HepG2 (cell line): ENCODE results near the gene VWC2L. TPM values are rescaled to one million over a fixed set of nuclear protein-coding genes. Genes with fewer than 3 reads are reported as not detected.

Experiments used
- ATAC-seq: fragments of 200-7000 bp; cut with Tn5 transposase; 3 replicates; pipeline ENCODE4 v1.9.1; 2020; ENCODE audit warnings: mild to moderate bottlenecking, moderate library complexity
- BruUV-seq: library from RNA; stranded (reverse); fragments of 400-500 nt; replicated peaks from 2 replicates; lab custom pipeline; 2021; lab: Mats Ljungman, UMichigan
- CTCF ChIA-PET: fragments of 300-600 bp; formaldehyde crosslinking; extraction: SDS; loops from one replicate; lab custom pipeline; 2021; ENCODE audit warnings: low total read pairs, inconsistent platforms, low intra/inter-chr PET ratio; lab: Yijun Ruan, JAX
- POLR2A ChIA-PET: fragments of 350-600 bp; sonication (Branson Sonifier 250); formaldehyde crosslinking; loops from one replicate; lab custom pipeline; 2020; ENCODE audit warnings: antibody characterized with exemption, inconsistent platforms; lab: Yijun Ruan, JAX
- DNase-seq: peaks from one replicate; pipeline ENCODE4 v3.0.0-alpha.2; 2015; ENCODE audit warnings: low spot score
- FAIRE-seq: peaks from 3 replicates; lab custom pipeline; 2011; peaks lifted over from hg19 to GRCh38; lab: Jason Lieb, UNC
- H2AFZ ChIP-seq: one replicate; pipeline ENCODE4 v1.6.1; 2011; ENCODE audit warnings: low read length, inconsistent platforms
- H3K27ac ChIP-seq: fragments of 300-600 bp; 3 replicates; pipeline ENCODE4 v1.8.0; 2011; ENCODE audit warnings: mixed run types, mild to moderate bottlenecking, mixed read lengths, low read length, inconsistent platforms; ENCODE audit not compliant: insufficient read depth; ENCODE audit errors: extremely low read length
- H3K27me3 ChIP-seq, 2 experiments: fragments of 200-600 bp in 1 of 2; 2 replicates in 1 of 2; 3 replicates in 1 of 2; pipeline versions ENCODE4 v1.6.0 to v1.8.0; 2011; ENCODE audit warnings: low read length in 2 of 2, mild to moderate bottlenecking in 2 of 2, moderate library complexity in 2 of 2, inconsistent platforms in 1 of 2; ENCODE audit not compliant: insufficient read depth in 2 of 2, control insufficient read depth in 1 of 2
- H3K36me3 ChIP-seq, 2 experiments: fragments of 200-600 bp in 1 of 2; replicated peaks in 1 of 2; 2 replicates in 1 of 2; 3 replicates in 1 of 2; pipeline versions ENCODE4 v1.5.1 to v1.8.0; 2011; ENCODE audit warnings: low read length in 2 of 2, inconsistent platforms in 1 of 2; ENCODE audit not compliant: insufficient read depth in 2 of 2, control insufficient read depth in 1 of 2
- H3K4me1 ChIP-seq: 2 replicates; pipeline ENCODE4 v1.5.1; 2012; ENCODE audit warnings: low read length, inconsistent platforms; ENCODE audit not compliant: insufficient read depth
- H3K4me2 ChIP-seq: 2 replicates; pipeline ENCODE4 v1.6.0; 2011; ENCODE audit warnings: low read depth, low read length, inconsistent platforms
- H3K4me3 ChIP-seq, 3 experiments: fragments of 200-600 bp in 1 of 3; sonication (generic), shearing (Covaris generic) in 1 of 3; replicated peaks in 1 of 3; 2 replicates each; pipeline ENCODE4 v1.5.1; 2011 to 2016; ENCODE audit warnings: low read length in 3 of 3, inconsistent platforms in 2 of 3, low read depth in 2 of 3, mild to moderate bottlenecking in 2 of 3, control low read depth in 1 of 3, mixed read lengths in 1 of 3; ENCODE audit not compliant: insufficient read depth in 1 of 3
- H3K79me2 ChIP-seq: one replicate; pipeline ENCODE4 v1.6.1; 2011; ENCODE audit warnings: low read length, inconsistent platforms; ENCODE audit not compliant: insufficient read depth
- H3K9ac ChIP-seq: 2 replicates; pipeline ENCODE4 v1.6.0; 2011; ENCODE audit warnings: mild to moderate bottlenecking, low read depth, low read length, inconsistent platforms; ENCODE audit not compliant: insufficient read depth
- H3K9me3 ChIP-seq: 2 replicates; pipeline ENCODE4 v1.5.1; 2012; ENCODE audit warnings: mild to moderate bottlenecking, low read length
- H4K20me1 ChIP-seq: 2 replicates; pipeline ENCODE4 v1.6.0; 2011; ENCODE audit warnings: inconsistent platforms, mild to moderate bottlenecking, low read length, moderate library complexity; ENCODE audit not compliant: insufficient read depth
- AHR ChIP-seq: IDR thresholded peaks from 2 replicates; pipeline ENCODE4 v1.6.1; 2018; ENCODE audit warnings: missing genetic modification reagents, missing compliant biosample characterization
- CTCF ChIP-seq: sonication (generic); formaldehyde crosslinking; IDR thresholded peaks from 2 replicates; pipeline ENCODE4 v1.5.0; 2020; ENCODE audit warnings: mild to moderate bottlenecking, missing genetic modification reagents, moderate library complexity
- ETV6 ChIP-seq: sonication (generic); formaldehyde crosslinking; conservative IDR thresholded peaks from 2 replicates; pipeline ENCODE4 v1.4.0; 2020; ENCODE audit warnings: missing genetic modification reagents
- HCFC1 ChIP-seq: fragments of 150-350 bp; IDR thresholded peaks from 2 replicates; pipeline ENCODE4 v1.6.1; 2014; ENCODE audit warnings: low read depth, low read length
- PHF8 ChIP-seq: sonication (generic); formaldehyde crosslinking; IDR thresholded peaks from 2 replicates; pipeline ENCODE4 v1.5.0; 2020; ENCODE audit warnings: missing genetic modification reagents
- SAP130 ChIP-seq: IDR thresholded peaks from 2 replicates; pipeline ENCODE4 v1.6.1; 2016; ENCODE audit warnings: low read depth
- SMC3 ChIP-seq: IDR thresholded peaks from 2 replicates; pipeline ENCODE4 v1.6.1; 2011; ENCODE audit warnings: low read length, improper control_type of control experiment
- STAG1 ChIP-seq: sonication (generic); formaldehyde crosslinking; IDR thresholded peaks from 2 replicates; pipeline ENCODE4 v1.4.0; 2020; ENCODE audit warnings: missing genetic modification reagents
- YY1 ChIP-seq: IDR thresholded peaks from 2 replicates; pipeline ENCODE4 v1.6.1; 2011; ENCODE audit warnings: low read length, low read depth, moderate library complexity, mild to moderate bottlenecking; ENCODE audit not compliant: insufficient read depth, insufficient replicate concordance
- ZIK1 ChIP-seq: sonication (generic); formaldehyde crosslinking; IDR thresholded peaks from 2 replicates; pipeline ENCODE4 v1.5.0; 2020; ENCODE audit warnings: mild to moderate bottlenecking, low read depth, missing genetic modification reagents, borderline replicate concordance
- ZNF317 ChIP-seq: sonication (generic); formaldehyde crosslinking; IDR thresholded peaks from 2 replicates; pipeline ENCODE4 v1.5.0; 2020; ENCODE audit warnings: mild to moderate bottlenecking, missing genetic modification reagents
- ZNF451 ChIP-seq: sonication (generic); formaldehyde crosslinking; IDR thresholded peaks from 2 replicates; pipeline ENCODE4 v1.5.0; 2020; ENCODE audit warnings: mild to moderate bottlenecking, missing genetic modification reagents
- ZNF879 ChIP-seq: sonication (generic); formaldehyde crosslinking; IDR thresholded peaks from 2 replicates; pipeline ENCODE4 v1.8.1; 2023; ENCODE audit warnings: missing genetic modification reagents
- ZSCAN30 ChIP-seq: sonication (generic); formaldehyde crosslinking; IDR thresholded peaks from 2 replicates; pipeline ENCODE4 v1.5.0; 2020; ENCODE audit warnings: mild to moderate bottlenecking, missing genetic modification reagents
- WGBS: methylation state at CpG from one replicate; pipeline ENCODE4 v1.1.6; 2017; ENCODE audit warnings: low lambda C conversion rate; 5-methylcytosine and 5-hydroxymethylcytosine counted together
- in situ Hi-C: cut with HindIII; loops from 2 replicates; pipeline ENCODE4 v1.10.0; 2017; ENCODE audit warnings: low pct_unique_long_range_greater_than_20kb; ENCODE audit not compliant: extremely low pct_ligation_motif_present
- intact Hi-C: fragments of 100-400 bp; cut with micrococcal nuclease; formaldehyde crosslinking; loops from one replicate; pipeline ENCODE4 v1.10.0; 2022; ENCODE audit not compliant: unreplicated experiment
- polyA plus RNA-seq, 8 experiments: library from polyadenylated mRNA; depleted of rRNA in 3 of 8; stranded (reverse) in 7 of 8; unstranded in 1 of 8; fragments of >200 nt; fragmentation: Illumina TruSeq in 4 of 8; extraction: Trizol in 4 of 8; gene quantifications; 2 replicates each; pipeline versions ENCODE4 v1.2.1 to v1.2.3, GENCODE V29; 2011 to 2016; ENCODE audit warnings: low read depth in 4 of 8, missing spikeins in 1 of 8, mixed read lengths in 1 of 8; ENCODE audit not compliant: insufficient read depth in 1 of 8
- total RNA-seq, 5 experiments: library from RNA; depleted of rRNA; stranded (reverse); fragments of >200 nt; fragmentation: Illumina TruSeq; extraction: Trizol; gene quantifications; 2 replicates each; pipeline ENCODE4 v1.2.3, GENCODE V29; 2016; ENCODE audit warnings: low read depth in 1 of 5

The VWC2L gene
- total and polyA plus RNA-seq, 2 of the 13 experiments (the other 11 are each of a cell fraction or from before 2014, with no cell fraction given): not detected

- Histone ChIP-seq H3K4me2 (no peak overlapping the region), H3K27me3 (no peaks in the 10 kb centered on the region), H3K9ac (no peak overlapping the region), H3K4me1 (no peaks in the 10 kb centered on the region), H4K20me1 (no peaks in the 10 kb centered on the region), H3K9me3 (no peaks in the 10 kb centered on the region), H3K4me3 (no peak overlapping the region), H2AFZ (no peak overlapping the region), H3K27ac (no peak overlapping the region), H3K79me2 (no peaks in the 10 kb centered on the region), H3K36me3 (no peaks in the 10 kb centered on the region)
- in situ Hi-C loops (no loop called here), intact Hi-C loops (loop anchor here (5.0 kb wide), 1 partner anchor 415 kb away; no protein-coding TSS in a partner anchor)
- BruUV-seq: no TSS peak
- ATAC-seq: peak; percentile 79
- 16% methylated on average over 3 of the region's 3 CpGs for WGBS
- TF ChIP-seq SAP130 (CRISPR knock-in tag) (no peak), CTCF (CRISPR knock-in tag) (peak; percentile 43), SMC3 (peak; percentile 10; the same call in 1 of the 2 replicates), ZIK1 (no peak), STAG1 (CRISPR knock-in tag) (peak; percentile 8; the same call in 1 of the 2 replicates)
- peak; percentile 9 for DNase-seq
- no peak for FAIRE-seq
- ChIA-PET POLR2A (no interaction called here), CTCF (no interaction called here)
Observed at GRCh38 chr2:214587442-214587841, 176.6 kb downstream of the VWC2L start.

GRCh38 chr2:214591366-214591765 lies 180.5 kb downstream of the VWC2L start:
- Histone ChIP-seq H4K20me1 (no peaks in the 10 kb centered on the region), H3K9me3 (no peaks in the 10 kb centered on the region), H3K36me3 (no peaks in the 10 kb centered on the region), H2AFZ (no peak overlapping the region), H3K27ac (no peak overlapping the region), H3K4me3 (no peak overlapping the region), H3K4me2 (no peak overlapping the region), H3K9ac (no peak overlapping the region), H3K27me3 (no peaks in the 10 kb centered on the region), H3K79me2 (no peaks in the 10 kb centered on the region), H3K4me1 (no peaks in the 10 kb centered on the region)
- CTCF ChIA-PET: no interaction called here
- 0% methylated on average over 1 of the region's 1 CpG for WGBS
- POLR2A ChIA-PET: no interaction called here
- peak; percentile 44; the same call in 1 of the 3 replicates for ATAC-seq
- in situ Hi-C loops (no loop called here), intact Hi-C loops (loop anchor here (1.0 kb wide), 1 partner anchor 1345 kb away; no protein-coding TSS in a partner anchor)
- FAIRE-seq: peak; percentile 43
- TF ChIP-seq SMC3 (peak; percentile 10; the same call in 1 of the 2 replicates), ZNF451 (no peak), HCFC1 (no peak), ZNF317 (CRISPR knock-in tag) (no peak), ZSCAN30 (no peak), CTCF (CRISPR knock-in tag) (0 out of 2 replicates have a peak, but pooled peaks have one; percentile 17), ZNF879 (no peak), AHR (CRISPR knock-in tag) (no peak), ETV6 (CRISPR knock-in tag) (no peak), YY1 (no peak), PHF8 (CRISPR knock-in tag) (no peak)
- no TSS peak for BruUV-seq
- DNase-seq: peak; percentile 7
